ENCODE data around the gene C17orf113.

The C17orf113 gene

DNA sequence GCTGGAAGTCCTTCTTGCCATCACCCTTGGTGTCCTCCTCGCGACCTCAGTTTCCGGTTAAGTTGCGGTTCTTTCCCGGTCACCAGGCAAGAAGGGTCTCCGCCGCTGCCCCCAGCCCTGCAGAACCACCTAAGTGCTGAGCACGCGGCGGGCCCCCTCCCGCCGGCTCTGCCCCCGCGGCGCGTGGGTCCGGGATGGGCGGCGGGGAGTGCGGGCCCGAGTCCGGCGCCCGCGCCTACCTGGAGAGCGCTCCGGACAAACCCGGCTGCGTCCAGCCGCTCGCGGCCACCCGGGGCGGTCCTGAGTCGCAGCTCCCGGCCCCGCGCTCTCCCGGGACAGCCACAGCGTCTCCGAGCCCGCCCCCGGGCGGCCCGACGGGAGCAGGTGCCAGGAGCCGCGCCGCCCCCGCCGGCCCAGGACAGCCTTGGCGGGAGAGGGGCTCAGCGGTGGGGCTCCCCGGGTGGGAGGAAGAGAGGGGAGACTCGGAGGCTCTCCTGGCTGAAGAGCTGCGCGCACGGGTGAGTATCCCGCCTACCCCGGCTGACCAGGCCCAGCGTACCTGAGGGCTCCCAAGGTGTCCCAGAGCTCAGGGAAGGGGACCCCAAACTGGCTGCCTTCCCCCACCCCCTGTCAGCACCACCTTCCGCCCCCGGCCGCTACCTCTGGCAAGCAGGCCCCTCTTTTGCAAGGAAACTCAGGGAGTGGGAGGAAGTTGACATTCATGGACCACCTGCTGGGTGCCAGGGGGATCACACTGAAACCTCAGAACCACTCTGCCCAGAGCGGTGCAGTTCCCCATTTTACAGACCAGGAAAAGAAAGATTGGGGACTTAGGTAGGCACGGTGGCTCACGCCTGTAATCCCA, 22.2 kb upstream of the C17orf113 start:
- DNase-seq: peak; percentile 37 to 38

DNA sequence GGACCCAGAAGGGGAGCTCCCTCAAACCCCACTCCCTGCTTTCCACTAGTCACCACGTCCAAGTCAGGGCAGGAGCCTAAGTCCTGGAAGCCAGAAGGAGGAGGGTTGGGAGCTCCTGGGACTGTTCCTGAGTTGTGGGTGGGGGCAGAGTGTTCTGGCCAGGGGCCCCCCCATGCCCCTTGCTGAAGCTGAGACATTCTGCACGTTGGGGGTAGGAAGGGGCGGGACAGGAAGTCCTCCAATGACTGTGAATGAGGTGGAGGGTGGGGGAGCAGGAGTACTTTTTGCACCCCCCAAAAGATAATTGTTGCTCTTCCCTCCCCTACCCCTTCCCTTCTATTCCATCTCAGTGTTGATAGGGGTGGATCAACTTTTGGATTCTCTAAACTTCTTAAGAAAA, 21.4 kb upstream of the C17orf113 start:
- peak; percentile 25 to 42 for DNase-seq

DNA sequence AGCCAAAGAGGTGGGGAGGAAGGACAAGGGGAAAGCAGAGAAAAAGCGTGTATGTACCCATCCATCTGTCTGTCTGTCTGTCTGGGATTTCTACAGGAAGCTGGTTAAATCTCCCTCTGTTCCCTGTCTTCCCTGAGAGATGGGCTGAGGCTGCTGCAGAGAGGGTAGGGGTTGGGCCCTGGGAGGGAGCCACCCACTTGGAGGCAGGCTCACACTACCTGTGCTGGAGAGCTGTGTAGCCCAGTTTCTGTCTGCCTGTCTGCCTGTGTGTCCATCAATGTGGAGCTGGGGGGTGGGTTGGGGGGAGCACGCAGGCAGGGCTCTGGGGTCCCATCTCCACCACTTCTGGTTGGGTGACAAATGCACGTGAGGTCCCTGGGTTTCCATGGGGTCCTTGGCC, 18.6 kb upstream of the C17orf113 start:
- no peak for DNase-seq

DNA sequence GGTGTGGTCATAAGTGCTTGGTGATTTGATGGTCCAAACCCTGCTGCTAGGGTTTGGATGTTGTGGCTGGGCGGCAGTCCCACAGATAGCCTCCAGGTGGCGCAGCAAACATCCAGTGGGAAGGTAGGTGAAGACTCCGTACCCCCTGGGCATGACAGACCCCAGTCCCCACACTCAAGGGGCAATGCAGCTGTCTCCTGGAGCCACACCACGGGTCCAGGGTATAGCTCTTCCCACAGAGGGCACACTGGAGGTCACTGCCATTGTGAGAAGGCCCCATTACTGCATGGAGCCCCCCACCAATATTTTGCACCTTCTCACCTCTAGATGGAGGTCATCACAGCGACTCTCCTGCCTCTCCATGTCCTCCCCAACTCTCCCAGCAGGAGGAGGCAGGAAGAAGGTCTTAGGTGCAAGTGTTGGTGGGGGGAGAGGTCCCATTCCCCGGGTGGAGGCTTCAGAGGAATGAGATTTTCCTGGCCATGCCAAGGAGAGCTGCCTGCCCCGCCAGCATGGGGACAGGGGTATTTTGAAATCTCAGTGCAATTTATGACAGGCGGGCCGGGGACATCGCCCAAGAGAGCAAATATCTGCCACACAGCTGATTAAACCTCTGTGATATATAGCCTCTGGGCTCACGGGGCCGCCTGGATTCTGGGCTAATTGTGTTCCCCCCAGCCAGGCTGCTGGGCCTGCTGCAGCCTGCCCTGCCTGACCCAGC, 17.1 kb upstream of the C17orf113 start:
- DNase-seq: peak; percentile 36 to 44

DNA sequence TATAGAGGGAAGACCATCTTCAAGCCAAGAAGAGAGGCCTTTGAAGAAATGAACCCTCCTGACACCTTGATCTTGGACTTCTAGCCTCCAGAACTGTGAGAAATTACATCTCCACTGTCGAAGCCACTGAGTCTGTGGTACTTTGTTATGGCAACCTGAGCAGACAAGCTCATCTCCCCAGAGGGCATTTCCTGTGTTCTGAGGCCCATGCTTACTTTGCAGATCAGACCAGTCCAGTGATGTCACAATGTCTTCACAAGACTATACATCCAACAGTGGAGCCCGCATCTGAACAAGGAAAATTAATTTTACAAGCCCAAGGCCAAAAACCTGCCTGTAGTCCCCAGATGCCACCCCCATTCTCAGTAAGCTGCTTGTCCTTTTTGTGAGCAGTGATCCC, 14.8 kb upstream of the C17orf113 start:
- DNase-seq: no peak

DNA sequence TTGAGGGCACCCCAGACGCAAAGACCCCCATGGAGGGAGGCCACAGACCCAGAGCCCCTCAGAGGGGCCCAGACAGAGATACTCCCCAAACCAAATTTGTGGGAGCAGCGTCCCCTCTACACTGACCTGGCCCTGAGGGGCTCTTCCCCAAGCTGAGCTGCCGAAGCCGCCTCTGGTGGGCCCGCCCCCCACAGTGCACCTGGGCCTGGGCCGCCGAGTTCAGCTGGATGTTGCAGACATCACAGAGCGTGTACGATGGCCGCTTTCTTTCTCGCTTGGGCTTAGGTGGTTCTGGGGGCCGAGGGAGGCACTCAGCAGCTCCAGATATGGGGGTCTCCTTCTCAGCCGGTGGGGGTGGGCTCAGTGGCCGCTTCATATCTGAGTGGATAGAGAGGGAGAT, 12.3 kb upstream of the C17orf113 start:
- DNase-seq: no peak

DNA sequence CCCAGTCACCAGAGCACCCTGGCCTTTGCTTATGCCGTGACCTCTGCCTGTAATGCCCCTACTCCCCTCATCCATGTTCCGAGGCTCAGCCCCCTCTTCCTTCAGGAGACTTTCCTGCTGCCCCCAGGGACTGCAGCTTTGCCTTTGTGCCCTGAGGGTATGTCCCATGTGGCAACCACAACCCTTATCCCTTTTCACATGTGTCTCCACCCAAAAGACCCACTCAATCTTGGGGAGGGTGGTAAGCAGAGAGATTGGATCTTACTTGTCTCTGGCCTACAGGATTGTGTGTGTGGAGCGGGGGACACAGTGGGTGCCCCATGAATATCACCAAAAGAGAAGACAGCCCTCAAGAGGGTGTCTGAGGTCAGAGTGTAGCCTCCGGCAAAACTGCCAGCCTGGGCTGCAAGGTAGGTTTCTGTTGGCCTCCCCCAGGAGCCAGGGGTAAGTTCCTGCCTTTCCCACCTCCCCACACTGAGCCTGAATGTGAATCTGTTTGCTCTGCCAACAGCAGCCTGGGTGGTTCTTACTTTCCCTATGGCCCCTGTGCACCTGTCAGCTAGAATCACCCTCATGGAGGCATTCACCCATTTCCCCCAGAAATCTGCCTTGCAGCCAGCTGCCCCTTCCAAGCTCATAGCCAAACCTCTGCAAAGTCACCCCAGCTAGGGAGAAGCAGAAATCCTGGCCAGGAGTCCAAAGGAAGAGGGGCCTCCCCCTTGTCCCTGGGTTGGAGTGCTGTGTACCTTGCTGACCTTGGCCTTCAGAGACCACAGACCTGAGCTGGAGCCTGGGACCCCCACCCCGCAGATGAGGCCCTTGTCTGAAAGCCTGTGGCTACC, 11.5 kb upstream of the C17orf113 start:
- DNase-seq: no peak

DNA sequence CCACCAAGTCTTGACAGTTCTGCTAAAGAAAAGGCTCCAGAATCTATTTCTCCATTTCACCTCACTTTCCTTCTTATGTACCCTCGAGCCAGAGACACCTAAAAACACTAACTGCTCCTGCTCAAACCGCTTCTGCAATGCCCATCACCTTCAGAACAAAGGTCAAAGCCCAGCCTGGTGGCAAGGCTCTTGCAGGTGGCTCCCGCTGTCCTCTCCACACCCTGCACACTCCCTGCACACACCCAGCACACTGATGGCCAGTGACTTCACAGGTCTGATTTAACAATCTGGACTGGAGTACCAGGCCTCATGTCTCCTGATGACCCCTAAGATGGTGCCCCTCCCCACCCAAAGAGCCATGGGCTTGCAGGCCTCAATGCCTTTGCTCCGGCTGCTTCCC, 9.8 kb upstream of the C17orf113 start:
- no peak for DNase-seq

DNA sequence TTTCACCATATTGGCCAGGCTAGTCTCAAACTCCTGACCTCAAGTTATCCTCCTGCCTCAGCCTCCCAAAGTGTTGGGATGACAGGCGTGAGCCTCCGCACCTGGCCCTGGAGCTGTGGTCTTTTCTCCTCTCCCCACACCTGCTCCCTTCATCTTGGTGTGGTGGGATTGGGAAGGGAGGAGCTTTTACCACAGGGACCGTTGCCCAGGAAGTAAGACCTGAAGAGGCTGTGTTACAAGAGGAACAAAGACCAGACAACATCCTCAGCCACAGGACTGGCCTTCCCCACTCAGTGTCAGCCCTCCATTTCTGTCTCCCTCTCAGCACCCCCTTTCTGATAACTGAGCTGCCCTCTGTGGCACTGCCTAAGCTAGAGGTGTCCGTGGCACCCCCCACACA, 9.4 kb upstream of the C17orf113 start:
- peak; percentile 24 to 45 for DNase-seq

DNA sequence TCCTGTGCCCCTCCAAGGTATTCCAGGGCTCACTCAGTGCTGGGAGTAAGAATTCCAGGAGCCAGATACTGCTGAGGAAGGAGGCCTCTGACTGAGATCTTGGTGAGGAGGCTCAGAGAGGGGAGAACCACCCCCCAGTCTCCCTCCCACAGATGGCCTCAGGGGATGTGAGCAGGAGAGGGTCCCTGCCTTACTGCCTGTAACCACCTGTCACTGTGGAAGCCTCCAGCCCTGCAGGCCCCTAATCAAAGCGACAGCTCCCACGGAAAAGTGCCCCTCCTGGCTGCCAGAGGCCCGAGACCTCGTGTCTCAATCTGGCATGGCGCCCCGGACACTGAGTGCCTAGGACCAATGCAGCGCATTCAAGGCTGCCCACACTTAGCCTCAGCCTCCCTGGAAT, 7.7 kb upstream of the C17orf113 start:
- no peak for DNase-seq

DNA sequence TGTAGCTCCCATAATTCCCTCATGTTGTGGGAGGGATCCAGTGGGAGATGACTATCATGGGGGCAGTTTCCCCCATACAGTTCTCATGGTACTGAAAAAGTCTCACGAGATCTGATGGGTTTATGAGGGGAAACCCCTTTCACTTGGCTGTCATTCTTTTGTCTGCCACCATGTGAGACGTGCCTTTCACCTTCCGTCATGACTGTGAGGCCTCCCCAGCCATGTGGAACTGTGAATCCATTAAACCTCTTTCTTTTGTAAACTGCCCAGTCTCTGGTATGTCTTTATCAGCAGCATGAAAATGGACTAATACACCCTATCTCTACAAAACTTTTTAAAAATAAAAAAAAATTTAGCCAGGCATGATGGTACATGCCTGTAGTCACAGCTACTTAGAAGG, 6.2 kb upstream of the C17orf113 start:
- no peak for DNase-seq

DNA sequence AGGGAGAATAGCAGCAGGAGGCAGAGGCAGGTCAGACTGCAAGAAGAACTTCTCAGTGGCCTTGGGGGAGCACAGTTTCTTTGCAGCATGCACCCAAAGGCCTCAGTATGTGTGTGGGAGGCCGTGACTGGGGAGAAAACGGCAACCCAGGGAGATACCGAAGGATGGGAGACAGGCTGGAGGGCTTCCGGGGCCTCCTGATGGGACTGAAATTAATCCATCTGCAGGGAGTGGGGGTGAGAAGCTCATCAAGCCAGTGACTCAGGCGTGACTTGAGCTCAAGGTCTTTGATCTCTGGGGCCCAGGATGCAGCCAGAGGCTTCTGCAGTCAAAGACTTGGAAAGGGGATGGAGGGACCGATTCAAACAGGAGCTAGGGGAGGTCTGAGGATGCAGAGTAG, 5.1 kb upstream of the C17orf113 start:
- no peak for DNase-seq

DNA sequence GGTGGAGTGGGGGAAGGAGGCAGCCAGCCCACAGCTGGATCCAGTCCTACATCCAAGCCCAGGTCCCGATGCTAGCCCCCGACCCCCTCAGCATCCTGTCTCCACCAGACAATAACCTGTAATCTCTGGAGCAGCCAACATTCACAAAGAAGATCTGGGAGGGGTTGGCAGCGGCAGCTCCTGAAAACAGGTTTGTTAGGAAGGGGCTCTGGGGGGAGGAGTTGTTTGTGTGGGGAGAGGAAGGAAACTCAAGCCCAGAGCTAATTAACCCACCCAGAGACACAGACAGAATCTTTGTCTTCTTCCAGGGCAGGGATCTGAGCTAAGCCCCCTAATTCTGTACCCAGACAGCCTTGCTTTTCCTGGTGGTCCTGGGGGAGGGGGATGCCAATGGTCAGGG, 4.6 kb upstream of the C17orf113 start:
- no peak for DNase-seq

DNA sequence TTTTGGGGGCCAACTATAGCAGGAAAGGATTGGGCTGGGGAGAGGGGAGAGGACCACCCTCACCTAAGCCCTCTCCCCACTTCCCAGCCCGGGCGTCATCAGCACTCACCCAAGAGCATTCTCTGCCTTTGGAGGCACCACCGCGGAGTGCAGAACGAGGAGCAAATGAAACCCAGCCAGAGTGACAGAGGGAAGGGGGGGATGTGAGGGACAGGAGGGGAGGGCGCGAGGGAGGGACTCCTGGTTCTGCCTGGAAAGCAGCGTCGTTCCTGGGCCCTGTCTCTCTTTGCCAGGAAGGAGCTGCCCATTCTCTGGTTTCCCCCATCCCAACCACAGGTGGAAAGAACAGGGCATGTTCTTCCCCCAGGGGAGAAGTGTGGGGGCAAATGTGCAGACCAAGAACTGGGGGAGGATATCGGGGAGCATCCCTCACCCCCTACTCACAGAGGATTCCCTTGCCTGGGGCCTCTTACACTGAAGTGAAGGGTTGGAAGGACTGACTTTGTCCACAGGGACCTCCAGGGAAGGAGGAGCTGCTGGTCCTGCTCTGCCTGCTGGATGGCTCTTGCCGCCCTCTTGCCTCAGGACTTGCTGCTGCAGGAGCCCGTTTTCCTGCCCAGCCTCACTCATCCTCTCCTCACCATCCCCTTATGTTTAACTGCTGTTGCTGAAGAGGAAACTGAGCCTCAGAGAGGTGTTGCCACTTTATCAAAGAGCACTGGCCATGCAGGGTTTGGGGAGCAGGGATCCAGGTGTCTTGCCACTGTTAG, 3.5 kb upstream of the C17orf113 start:
- no peak for DNase-seq

DNA sequence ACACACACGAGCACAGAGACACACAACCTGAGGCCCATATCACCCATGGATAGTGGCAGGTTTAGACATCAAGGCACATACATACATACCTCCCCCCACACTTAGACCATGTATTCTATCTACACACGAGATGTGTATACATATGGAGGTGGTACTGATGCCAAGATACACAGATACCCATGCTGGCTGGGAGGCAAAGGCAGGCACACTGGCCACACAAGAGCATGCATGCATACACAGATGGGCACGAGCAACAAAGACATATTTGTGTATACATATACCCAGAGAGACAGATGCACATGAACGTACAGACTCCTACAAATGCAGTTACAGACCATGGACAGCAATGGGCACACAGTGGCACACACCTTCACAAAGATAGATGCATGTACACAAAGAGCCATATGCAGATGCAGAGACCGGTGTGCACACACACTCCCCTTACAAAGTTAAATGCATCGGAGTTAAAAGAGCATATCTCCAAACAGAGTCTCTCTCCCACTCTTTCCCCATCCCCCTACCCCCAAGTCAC, 2.0 kb upstream of the C17orf113 start:
- no peak for DNase-seq

DNA sequence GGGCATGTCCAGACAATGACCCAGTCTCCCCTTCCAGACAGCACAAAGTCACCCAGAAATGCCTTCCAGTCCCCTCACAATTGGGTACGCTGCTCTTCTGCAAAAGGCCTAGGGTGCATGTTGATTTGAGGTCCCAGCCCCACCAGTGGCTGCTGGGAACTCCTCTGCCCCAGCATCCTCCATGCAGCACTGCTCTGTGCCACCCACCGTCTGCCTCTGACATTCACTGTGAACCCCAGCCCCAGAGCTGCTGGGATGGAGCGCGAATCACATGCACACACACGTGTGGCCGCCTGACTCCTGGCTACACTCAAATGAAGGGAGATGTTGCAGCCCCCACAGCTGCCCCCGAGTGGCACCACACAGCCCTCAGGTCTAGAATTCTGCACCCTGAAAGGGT, 1.2 kb upstream of the C17orf113 start:
- DNase-seq: no peak

DNA sequence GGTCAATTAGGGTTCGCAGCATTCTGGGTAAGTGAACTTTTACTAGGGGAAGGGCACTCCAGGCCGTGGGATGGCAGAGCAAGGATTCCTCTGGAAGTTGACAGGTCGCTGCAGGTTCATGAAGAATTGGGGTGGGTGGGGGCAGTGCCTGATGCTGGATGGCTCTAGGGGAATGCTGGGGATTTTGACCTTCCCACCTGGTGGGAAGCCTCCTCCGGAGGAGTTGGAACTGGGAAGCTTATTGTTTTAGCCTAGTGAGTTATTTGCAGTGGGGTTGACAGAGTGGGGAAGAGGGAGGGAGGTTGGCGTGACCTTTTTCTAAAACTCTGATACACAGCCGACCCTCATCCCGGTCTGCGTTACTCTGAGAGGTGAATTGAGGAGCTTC, 606 bp upstream of the C17orf113 start:
- no peak for DNase-seq

DNA sequence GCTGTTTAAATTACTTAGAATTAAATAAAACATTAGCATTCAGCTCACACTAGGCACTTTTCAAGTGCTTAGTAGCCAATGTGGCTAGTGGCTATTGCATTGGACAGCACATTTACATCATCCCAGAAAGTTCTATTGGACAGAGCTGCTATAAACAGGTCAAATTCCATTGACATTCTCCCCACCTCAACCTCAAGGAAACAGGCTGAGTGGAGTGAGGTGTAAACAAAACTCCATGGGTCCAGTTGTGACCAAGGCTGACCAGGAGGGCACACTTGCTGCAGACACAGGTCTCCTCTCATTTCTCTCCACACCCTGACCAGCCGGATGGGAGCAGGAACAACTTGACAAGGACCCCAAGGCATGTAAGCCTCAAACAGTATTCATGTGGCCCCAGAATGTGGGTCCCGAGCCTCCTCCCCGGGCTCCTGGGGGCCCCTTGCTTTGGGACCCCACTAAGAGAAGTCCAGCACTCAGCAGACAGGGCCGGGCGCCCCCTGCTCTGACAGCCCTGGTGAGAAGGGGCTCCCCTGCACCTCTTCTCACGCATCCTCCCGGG, 488 bp downstream of the C17orf113 start:
- DNase-seq: no peak

DNA sequence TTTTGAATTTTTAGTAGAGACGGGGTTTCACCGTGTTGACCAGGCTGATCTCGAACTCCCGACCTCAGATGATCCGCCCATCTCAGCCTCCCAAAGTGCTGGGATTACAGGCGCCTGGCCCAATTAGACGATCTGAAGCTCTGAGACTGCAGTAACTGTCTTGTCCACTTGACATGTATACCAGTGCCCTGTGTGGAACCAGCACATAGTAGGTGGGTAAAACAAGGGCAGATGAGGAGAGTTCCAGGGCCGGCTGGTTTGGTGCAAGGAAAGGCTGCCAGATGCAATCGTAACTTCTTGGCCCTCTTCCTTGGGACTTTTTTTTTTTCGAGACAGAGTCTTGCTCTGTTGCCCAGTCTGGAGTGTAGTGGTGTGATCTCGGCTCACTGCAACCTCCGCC, 3.1 kb downstream of the C17orf113 start:
- no peak for DNase-seq

DNA sequence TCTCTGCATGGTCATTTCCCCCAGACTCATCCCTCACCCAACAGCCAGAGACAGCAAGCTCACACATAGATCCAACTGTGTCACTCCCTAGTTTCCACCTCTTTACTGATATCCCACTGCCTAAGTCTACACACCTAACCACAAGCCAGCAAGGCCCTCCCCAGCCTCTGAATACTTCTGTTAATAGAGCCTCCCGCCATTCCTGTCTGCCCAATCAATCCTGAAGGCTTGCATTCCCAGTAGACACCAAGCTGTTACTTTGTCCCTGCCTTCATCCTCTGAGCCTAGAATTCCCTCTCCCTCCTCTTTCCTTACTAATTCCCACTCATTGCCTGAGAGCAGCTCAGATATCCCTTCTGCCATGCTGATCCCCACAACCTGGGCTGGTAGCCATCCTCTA, 4.7 kb downstream of the C17orf113 start:
- no peak for DNase-seq

DNA sequence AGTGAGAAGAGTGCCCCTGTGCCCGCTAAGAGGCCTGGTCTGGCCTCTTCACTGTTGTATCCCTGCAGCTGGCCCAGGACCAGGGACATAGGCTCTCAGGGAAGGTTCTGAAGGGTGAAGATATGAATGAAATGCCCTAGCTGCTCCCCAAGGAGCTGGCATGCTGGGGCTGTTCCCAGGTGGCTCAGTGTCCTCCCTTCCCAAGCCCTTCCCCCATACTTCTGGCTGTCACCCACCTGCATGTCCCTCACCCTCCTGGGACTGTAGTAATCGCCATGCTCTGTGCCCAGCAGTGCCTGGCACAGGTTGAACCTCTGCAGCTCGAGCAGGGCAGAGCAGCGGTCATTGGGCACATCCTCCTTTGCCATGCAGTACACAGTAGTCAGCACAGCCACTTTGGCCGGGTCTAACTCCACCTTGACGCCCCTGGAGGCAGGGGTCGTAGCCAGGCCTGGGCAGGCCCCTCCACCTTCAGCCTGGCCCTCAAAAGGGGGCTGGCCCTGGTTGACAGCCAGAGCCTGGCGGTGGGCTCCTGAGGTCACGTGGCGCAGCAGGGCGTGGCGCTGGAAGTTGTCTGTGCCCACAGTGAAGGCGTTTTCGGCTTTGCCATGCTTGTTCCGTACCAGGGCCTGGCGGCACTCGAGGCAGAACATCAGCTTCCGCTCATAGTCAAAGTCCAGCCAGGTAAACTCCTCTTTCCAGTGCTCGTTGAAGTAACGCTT, 7.6 kb downstream of the C17orf113 start:
- no peak for DNase-seq

Measured in Kasumi-1 (cell line).